HG03103 (cell line): Measurements from ENCODE around the gene CCDC174.

Experiments used
- ATAC-seq: cut with Tn5 transposase; IDR thresholded peaks from one replicate; pipeline ENCODE4 v1.9.1; 2021; ENCODE audit warnings: low read depth; ENCODE audit not compliant: unreplicated experiment

The CCDC174 gene

GRCh38 chr3:14698601-14699244 is 47.2 kb downstream of the CCDC174 start:
- ATAC-seq: no peak

GRCh38 chr3:14699643-14700042 is 48.1 kb downstream of the CCDC174 start:
- no peak for ATAC-seq

GRCh38 chr3:14700891-14701290 is 49.3 kb downstream of the CCDC174 start:
- no peak for ATAC-seq

GRCh38 chr3:14701676-14702075 is 50.1 kb downstream of the CCDC174 start:
- ATAC-seq: no peak

- ATAC-seq: no peak
These were observed 51.7 kb downstream of the CCDC174 start for GRCh38 chr3:14703128-14703750.

GRCh38 chr3:14703791-14704190 is 52.2 kb downstream of the CCDC174 start:
- no peak for ATAC-seq

GRCh38 chr3:14706096-14706495 is 54.5 kb downstream of the CCDC174 start:
- no peak for ATAC-seq

- no peak for ATAC-seq
These were observed 65.0 kb downstream of the CCDC174 start for GRCh38 chr3:14716591-14716990.

- ATAC-seq: no peak
These were observed 65.7 kb downstream of the CCDC174 start for GRCh38 chr3:14717307-14717706.

- no peak for ATAC-seq
These were observed 67.0 kb downstream of the CCDC174 start for GRCh38 chr3:14718539-14718938.

GRCh38 chr3:14719006-14719405 is 67.4 kb downstream of the CCDC174 start:
- no peak for ATAC-seq

GRCh38 chr3:14721126-14721864 is 69.7 kb downstream of the CCDC174 start:
- no peak for ATAC-seq
